Bone marrow (tissue), 2 donors: Measurements from ENCODE around the gene MBTPS2.
"Not testable (repeated sequence)": the region's sequence is repeated elsewhere in the genome, so short reads cannot be mapped to it uniquely, and the experiment has no call there.

Experiments
- DNase-seq, 2 donors: peaks; one replicate each; lab custom pipeline; 2025; lab: John Stamatoyannopoulos, UW

The MBTPS2 gene

DNA sequence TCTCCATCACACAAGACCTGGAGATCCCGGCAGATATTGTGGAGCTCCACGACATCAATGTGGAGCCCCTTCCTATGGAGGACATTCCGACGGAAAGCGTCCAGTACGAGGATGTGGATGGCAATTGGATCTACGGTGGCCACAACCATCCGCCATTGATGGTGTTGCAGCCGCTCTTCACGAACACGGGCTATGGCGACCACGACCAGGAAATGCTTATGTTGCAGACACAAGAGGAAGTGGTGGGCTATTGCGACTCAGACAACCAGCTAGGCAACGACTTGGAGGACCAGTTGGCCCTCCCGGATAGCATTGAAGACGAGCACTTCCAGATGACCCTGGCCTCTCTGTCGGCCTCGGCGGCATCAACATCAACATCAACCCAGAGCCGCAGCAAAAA is 17.1 kb downstream of the MBTPS2 start:
- no peak for DNase-seq

DNA sequence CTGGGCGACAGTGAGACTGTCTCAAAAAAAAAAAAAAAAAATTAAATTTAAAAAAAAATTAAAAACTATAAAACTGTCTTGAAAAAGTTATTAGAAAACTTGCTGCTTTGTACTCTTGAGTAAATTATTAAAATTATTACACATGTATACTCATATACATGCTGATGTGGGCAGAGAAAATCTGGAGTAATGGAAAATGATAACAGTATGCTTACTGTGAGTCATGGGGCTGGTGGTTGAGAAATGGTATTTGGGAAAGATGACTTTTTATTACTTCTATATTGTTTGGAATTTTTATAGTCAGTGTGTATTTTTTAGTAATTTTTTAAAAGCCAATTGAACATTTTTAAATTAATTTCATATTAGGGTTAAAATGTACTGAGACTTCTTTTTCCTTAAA is 23.8 kb downstream of the MBTPS2 start:
- no peak for DNase-seq

DNA sequence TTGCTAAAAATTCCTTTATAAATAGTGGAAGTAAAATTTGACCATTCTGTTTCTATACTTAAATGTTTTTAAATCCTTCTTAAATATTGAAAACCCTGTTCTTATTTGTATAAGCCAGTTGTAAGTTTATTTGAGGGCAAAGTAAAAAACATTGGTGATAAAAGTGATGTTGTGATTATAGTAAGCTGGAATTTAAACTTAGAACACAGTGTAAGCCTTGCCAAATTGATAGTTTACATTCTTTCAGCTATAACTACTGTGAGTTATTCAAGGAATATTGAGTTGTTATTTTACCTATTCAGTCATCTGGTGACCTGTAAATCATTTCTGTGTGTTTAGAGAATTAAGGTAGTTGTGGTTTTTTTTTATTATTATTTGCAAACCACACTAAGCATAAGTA is 26.0 kb downstream of the MBTPS2 start:
- no peak for DNase-seq

DNA sequence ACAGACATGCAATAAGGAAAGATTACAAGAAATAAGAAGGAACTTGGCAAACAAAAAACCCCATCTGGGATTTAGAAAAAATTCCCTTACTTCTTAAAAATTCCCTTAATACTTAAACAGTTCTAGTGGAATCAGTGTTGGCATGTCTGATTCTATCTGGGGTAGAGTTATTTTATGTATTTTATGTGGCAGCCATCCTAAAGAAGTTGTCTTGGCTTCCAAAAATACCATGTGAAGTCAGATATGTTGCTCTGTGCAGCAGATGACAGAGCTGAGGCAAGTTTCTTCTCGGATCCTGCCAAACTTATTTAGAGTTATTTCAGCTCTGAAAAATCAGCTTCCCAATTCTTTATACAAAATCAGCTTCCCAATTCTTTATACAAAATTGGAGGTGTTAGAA is 31.1 kb downstream of the MBTPS2 start:
- no peak for DNase-seq

DNA sequence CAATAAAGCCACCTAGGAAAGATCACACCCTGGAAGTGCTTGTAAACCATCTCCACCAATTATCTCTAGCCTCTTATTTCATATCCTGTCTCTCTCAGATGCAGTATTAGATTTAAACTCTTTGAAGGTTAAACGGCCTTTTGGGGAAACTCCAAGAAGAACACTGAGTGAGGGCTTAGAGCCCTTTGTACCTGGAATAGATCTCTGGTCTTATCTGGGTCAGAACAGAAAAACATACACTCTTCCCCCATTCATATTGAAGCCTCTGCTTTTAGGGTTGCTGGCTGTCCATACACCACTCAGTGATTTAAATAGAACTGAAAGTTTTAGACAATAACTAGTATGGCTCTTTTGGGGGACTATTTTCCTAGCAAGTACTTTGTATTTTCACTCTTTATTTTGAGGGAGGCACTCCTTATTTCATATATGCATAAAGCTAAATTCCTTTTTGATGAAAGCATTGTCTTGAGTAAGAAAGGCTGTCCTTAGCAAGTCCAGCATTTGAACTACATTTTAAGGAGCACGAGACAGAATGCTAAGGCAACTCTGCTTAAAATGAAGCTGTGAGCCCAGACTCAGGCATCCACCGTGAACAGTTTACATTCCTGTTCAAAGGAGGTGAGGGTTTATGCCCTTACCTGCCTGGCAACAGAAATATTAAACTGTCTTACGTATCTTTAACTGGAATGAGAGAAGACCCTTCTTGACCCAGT is 33.8 kb downstream of the MBTPS2 start:
- no peak for DNase-seq

- DNase-seq = not testable (repeated sequence)
Observed at GRCh38 chrX:21874182-21874581, 34.8 kb downstream of the MBTPS2 start.

DNA sequence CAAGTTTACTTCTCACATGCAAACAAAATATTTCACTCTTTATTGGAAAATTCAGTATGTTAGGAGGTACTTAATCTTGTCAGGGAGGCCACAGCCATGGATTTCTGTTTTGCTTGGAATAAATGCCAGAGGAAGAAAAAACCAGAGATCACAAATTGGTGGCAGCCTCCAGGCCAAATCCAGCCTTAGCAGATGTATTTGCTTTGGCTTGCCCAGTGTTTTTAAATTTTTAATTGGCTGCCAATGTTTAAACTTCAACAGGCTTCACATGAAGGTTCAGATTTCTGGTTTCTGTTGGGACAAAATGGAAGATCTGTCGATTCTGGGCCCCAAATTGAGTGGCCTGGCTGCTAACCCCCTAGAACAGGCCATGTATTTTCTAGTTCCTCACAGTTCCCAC is 35.6 kb downstream of the MBTPS2 start:
- no peak for DNase-seq

DNA sequence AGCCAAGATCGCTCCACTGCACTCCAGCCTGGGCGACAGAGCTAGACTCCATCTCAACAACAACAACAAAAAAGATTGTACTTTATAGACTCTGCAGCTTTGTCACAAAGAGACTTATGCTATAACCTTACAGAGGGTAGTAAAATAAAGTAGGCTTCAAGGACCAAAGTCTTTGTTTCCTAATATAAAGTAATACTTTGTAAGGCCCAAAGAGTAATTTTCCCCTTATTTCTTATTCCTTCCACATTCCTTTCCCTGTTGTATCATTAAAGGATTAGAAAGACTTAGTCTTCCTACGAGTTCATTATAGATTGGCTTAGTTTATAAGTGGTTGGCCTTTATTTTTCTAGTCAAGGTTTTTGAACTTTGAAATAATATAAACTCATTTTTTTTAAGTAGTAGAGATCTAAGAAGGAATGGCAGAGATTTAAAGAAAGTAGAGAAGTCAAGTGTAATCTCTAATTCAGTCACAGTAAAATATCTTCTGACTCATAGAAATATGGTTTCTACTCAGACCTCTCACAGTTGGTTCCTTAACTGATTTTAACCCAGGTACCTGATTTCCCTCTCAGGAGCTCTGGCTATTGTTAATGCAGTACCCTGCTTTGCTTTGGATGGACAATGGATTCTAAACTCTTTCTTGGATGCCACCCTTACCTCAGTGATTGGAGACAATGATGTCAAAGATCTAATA is 42.6 kb downstream of the MBTPS2 start:
- no peak for DNase-seq

- no peak for DNase-seq
Observed at GRCh38 chrX:21883258-21883657, 43.8 kb downstream of the MBTPS2 start.

DNA sequence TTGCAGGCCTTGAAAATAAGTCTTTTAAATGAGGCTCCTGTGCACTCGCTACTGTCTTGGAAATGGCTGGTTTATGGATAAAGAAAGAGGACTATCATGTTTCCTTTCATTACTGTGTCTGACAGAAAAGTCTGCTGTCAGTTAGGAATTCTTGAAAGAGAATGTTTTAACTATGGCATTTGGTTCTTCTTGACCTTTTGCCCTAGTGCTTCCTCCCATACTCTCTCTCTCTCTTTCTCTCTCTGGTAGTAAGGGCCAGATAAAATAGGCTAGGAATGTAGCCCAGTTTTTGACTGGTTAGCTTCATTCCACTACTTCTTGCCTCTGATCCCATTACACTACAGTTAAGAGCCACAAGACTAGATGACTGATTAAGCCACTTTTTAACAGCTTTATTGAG is 46.2 kb downstream of the MBTPS2 start:
- no peak for DNase-seq

- DNase-seq = no peak
Observed at GRCh38 chrX:21905313-21905712, 65.9 kb downstream of the MBTPS2 start.

GRCh38 chrX:21905953-21906352 is 66.5 kb downstream of the MBTPS2 start:
- no peak for DNase-seq

DNA sequence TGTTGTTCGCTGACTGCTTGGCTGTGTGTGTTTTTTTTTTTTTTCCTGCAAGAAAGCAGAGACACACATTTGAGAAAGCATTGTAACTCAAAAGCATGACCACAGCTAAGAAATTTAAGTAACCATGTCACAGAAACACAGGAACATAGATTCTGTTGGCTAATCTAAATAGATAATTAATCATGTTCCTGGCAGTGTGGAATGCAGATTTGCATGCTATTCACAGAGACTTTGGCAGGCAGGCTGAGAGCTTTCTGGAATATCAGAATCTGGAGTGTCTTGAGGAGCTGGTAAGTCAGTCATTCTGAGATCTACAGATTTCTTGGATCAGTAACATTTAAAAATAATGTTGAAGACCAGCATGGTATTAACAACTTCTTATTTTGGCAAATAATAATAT is 67.8 kb downstream of the MBTPS2 start:
- DNase-seq = no peak

DNA sequence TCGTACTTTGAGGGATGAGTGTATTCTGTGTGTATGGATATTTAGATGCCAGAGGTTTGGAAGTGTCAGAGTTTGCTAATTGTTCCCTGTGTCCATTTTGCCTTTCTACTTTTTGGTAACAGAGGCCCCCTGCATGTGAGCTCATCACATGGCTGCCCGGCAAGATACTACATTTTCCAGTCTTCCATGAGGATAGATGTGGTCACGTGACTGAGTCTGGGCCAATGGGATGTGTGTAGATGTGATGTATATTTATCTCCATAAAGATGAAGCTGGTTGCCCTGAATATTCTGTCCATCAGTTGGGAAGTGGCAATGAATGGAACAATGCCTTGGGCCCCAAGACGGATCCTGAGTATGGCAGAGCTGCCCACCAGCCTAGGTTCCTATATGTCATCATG is 72.1 kb downstream of the MBTPS2 start:
- no peak for DNase-seq

- DNase-seq = no peak
Observed at GRCh38 chrX:21912220-21912619, 72.8 kb downstream of the MBTPS2 start.

DNA sequence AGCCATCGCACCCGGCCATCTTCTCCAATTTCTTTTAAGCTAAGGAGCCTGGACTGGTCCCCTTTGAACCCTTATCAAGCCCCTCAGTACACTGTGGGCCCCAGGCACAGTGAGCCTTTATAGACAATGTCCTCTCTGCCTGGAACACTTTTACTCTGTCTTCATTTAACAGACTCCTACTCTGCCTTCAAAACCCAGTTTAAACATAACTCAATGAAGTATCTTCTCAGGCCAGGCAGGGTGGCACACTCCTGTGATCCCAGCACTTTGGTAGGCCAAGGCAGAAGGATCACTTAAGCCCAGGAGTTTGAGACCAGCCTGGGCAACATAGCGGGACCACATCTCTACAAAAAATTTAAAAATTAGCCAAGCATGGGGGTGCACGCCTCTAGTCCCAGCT is 73.6 kb downstream of the MBTPS2 start:
- DNase-seq = no peak

DNA sequence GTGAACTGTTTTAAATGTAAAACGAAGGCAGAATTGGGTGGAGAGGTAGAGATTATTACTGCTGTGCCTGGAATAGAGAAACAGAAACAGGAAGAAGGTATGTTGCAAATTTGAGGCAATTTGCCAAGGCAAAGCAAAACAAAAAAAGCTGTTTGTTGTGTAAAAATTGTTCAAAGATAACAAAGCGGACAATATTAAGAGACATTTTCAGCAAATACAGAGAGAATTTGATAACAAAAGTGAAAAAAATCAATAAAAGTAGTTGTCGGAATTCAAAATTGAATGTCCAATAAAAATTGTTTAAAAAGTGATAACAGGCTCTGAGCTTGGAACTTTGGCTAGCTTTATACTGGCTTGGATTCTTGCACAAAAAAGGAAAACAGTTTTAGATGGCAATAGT is 86.7 kb downstream of the MBTPS2 start:
- no peak for DNase-seq

DNA sequence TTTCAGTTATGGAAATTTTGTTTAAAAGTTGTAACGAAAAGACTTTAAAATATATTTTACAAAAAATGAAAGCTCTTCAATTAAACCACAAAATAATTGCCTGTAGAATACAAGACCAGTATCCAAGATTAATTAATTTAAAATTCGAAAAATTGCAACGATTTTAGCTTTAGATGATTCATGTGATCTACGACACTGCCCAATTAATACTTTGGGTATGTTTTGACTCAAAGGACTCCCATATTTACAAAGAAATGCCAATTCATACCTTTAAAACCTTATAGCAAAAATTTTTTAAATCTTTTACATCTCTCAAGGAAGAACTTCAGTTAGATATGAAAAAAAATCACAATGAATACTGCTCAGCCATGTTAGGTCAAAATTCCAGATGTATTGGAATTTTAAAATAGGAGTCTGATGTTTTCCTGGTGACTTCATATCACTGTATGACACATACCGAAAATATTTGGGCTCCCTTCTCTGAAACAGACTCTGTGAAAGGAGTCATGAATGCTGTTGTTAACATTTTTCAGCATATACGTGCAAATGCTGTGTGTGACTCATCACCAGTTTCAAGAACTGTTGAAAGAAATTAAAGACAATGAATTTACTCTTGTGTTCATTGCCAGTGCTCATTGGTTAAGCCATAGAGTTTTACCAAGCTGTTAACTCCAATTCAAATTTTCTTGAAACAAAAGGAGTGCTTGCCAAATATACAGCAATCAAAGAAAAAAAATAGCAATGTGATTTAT is 87.3 kb downstream of the MBTPS2 start:
- no peak for DNase-seq

- no peak for DNase-seq
Observed at GRCh38 chrX:21929209-21929608, 89.8 kb downstream of the MBTPS2 start.

DNA sequence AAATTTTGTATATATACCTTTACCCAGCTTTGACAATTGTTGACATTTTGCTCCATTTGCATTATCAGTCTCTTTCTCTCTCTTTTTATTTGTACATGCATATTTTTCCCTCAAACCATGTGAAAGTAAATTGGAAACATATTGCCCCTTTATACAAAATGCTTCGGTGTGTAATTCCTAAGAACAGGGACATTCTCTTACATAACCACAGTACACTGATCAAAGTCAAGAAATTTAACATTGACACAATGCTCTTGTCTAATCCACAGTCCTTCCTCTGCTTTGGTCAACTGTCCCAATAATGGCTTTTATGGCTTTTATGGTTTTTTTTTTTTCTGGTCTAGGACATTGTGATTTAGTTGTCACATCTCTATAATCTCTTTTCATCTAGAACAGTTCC is 91.6 kb downstream of the MBTPS2 start:
- DNase-seq = no peak

- DNase-seq = no peak
Observed at GRCh38 chrX:21932292-21933002, 93.0 kb downstream of the MBTPS2 start.

GRCh38 chrX:21933077-21933476 is 93.7 kb downstream of the MBTPS2 start:
- DNase-seq = no peak

DNA sequence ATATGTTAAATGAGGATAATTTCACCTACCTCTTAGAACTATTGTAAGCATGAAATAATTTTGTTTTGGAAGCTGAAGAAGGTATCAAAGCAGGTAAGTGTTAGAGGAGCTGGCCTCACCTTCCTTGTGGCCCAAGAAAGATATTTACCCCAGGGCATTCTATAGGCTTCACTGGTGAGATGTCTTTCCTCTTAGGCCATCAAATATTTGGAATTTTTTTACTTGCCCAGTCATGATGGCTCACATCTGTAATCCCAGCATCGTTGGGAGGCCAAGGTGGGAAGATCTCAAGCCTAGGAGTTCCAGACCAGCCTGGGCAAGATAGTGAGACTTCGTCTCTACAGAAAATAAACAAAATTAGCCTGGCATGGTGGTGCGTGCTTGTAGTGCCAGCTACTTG is 95.0 kb downstream of the MBTPS2 start:
- DNase-seq = no peak
